Measurements from ENCODE around the gene GLB1L. TPM values are rescaled to one million over a fixed set of nuclear protein-coding genes. Genes with fewer than 3 reads are reported as not detected.
A peak's percentile ranks its signal among the peaks of the same experiment; 100 is the strongest.
"Not testable (repeated sequence)": the region's sequence is repeated elsewhere in the genome, so short reads cannot be mapped to it uniquely, and the experiment has no call there.

GLB1L gene
- total RNA-seq, 1 donor from 2014 or later, result 4.7 TPM

DNA sequence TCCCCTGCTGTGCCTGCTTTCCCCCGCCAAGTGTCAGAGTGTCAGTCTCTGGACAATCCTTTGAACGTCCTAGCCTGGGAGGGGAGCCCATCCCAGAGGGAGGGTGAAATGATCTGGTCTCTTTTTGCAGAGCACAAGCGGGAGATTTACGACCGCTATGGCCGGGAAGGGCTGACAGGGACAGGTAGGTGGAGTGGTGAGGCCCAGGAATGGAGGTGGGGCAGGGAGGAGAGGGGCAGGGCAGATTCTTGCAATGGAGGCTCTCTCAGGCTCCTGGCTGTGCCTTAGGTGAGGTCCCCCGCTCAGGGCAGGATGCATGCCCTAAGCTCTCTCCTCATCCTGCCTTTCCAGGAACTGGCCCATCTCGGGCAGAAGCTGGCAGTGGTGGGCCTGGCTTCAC, 36.3 kb upstream of the GLB1L start:
- no peak for DNase-seq (ENCODE audit: low read depth in 2 of 2)

DNA sequence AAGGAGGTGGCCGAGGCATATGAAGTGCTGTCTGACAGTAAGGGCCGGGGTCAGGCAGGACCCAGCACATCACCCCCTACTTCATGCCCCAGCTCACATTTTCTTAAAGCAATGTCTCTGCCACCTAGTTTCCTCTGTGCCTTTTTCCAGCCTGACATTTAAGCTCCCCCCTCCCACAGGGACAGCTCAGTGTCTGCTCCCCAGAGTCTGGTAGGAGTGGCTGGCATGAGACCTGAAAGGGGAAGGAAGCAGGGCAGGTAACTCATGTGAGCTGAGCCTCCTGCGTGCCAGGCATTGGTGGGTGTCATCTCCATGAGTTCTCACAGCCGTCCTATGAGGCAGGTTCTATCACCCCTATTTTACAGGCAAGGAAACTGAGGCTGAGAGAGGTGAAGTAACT, 35.4 kb upstream of the GLB1L start:
- no peak for DNase-seq (ENCODE audit: low read depth in 2 of 2)

DNA sequence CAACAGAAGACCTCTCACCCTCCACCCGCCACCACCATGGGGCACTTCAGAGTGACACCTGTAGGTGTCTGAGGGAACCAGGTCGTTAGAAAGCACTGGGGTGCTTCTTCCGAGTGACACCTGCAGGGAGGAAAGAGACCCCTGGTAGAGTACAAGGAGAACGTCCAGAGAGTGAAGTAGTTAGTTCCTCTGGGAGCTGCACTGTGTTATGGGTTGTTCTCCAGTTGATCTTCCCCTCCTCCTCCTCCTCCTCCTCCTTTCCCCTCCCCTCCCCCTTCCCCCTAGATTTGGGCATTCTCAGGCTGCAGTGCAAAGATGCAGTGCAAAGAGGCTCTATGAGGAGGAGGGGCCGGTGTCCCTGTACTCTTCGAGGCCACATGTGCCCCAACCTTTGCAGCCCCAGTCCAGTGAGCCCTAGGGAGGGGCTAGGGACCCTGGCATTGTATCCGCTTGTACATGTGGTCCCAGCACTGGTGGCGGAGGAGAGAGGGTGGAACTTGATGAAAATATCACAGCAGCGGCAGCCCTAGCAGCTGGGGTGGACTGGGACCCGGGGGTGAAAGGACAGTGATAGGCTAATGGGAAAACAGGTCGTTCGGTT, 34.8 kb upstream of the GLB1L start:
- DNase-seq (ENCODE audit: low read depth in 2 of 2), result no peak

DNA sequence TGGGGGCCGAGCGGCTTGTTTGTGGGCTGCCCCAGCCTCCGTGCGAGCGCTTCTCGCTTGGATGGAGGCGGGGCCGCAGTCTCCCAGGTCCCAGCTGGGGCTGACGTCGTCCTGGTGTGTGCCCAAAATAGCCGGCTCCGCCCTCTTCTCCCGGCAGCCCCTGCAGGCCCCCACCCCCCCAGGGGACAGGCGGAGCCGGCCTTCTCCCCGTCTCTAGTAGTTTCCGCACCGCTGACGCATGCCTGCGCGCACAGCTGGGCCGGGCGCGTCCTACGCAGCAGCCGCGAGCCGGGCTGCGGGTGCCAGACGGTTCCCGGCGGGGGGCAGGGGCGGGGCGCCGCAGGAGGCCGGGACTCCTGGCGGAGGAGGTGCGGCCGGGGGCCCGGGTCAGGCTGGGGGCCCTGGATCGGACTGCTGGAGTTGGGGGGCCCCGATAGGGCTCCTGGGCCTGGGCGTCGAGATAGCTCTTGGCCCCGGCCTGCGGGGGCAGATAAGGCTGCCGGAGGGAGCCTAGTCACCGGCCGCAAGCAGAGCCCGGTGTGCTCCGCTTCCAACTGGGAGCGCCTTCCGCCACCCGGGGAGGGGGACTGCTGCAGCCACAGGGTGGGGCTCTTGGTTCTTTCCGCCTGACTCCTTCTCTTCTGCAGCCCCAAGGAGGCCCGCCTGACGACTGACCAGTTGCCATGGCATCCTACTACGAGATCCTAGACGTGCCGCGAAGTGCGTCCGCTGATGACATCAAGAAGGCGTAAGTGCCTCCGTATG, 34.1 kb upstream of the GLB1L start, which contains the start of gene DNAJB2:
Gene DNAJB2, plus strand, starts transcription at position 216 of the 765 bp plus-strand sequence. Its CDS starts 468 bp downstream, at position 684.
- DNase-seq (ENCODE audit: low read depth in 2 of 2), result peak; percentile 91 to 98

DNA sequence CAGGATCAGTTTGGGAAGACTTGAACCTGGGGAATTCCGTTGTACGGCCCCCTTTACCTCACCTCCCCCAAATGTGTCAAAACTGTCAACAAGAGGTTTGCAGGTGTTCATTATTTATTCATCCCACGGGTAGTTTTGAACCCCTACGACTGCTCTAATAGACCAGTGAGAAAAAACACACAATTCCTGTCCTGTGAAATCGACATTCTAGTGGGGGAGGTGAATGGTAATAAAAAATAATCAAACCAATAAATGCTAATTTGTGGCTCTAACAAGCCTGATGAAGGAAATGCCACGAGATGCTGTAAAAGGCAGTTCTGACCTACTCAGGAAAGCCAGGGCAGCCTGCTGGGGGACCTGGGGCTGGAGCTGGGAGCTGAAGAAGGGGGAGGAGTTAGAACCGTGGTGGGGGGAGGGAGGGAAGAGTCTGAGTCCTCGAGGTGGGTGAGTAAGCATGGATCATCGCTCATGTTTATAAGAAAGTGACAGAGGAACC, 33.5 kb upstream of the GLB1L start:
- no peak for DNase-seq (ENCODE audit: low read depth in 2 of 2)

DNA sequence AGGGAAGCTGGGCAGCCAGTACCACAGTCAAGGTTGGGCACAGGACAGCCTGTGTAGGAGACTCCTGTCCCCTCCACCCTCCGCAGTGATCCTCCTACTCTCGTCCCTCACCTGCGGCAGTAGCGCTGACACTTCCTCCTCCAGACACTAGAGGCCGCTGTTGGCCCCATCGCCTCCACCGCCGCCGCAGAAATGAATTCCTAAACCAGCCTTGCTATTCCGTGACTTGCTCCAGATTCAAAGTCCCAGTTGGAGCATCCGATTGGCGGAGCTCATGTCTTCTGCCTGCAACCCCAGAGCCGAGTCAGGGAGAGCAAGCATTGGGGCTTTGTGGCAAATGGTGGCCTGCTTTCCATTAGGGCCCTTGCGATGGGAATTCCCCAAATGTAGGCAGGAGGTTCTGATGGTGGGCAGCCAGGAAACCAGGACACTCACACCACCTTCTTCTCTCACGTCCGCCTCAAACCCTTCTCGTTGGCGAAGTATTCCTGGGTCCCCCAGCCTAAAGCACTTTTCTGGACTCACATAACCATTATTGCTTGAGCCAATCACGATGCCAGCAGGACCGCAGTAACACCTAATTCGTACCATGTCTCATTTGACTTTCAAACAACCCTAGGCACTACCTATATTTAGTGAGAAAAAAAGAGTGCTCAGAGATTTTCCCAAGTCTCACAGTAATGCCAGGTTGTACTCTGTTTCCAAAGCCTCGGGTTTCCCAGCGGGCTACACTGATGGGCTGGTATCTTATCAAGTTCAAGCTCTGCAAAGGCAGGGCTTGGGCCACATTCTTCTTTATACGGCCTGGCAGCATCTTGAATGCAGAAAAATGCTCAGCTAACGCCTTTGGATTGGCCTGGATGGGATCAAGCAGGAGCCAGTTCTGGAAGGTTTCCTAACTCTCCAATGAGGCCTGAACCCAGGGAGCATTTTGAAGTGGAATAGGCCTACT, 32.7 kb upstream of the GLB1L start:
- peak in 1 of 2 donors; percentile 62 for DNase-seq (ENCODE audit: low read depth in 2 of 2)

DNA sequence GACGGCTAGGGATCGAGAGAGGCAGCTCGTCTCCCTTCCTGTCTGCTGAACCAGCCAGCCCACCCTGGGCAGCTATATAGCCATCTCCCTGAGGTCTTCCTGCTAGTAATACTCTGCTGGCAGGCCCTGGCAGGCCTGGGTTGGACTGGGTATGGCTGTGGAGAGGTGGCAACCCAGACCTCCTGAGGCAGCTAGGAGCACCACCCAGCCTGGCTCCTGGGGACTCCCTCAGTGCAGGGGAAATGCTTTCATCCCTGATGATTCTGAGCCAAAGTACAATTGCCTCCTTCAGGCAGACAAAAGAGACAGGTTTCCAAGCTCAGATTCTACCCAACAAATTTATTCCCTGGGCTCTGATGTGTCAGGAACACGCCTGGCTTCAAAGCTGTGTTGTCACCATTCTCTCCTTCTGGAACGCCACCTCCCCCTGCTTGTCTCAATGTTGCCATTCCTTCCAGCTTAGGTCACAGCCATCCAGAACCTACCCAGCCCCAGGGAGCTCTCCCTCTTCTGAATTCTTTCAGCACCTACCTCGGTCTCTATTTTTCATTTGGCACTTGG, 29.2 kb upstream of the GLB1L start:
- no peak for DNase-seq (ENCODE audit: low read depth in 2 of 2)

DNA sequence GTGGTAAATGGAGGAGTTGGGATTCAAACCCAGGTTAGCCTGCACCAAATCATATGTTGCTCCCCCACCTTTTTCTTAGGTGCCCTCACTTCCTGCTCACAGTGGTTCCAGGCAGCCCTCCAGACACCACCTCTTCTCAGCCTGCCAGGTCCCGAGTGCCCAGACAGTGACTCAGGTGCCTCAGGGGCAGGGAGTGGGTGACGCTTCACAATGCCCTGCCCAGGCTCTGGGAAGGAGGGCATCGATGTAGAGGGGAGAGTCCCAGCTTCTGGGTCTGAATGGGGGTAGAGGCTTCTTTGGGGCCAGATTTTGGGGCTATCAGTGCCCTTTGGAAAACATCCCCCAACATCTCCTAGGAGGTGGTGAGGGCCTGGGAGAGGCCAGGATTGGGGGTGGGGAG, 28.7 kb upstream of the GLB1L start:
- no peak for DNase-seq (ENCODE audit: low read depth in 2 of 2)

DNA sequence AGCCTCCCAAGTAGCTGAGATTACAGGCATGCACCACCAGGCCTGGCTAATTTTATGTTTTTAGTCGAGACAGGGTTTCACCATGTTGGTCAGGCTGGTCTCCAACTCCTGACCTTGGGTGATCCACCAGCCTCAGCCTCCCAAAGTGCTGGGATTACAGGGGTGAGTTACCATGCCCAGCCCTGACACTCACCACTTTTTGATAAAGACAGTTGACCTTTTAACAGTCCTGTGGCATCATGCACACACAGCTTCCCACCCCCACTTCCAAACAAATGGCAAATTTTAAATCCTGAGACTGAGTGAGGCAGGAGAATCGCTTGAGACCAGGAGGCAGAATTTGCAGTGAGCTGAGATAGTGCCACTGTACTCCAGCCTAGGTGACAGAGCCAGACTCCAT, 27.8 kb upstream of the GLB1L start:
- no peak for DNase-seq (ENCODE audit: low read depth in 2 of 2)

DNA sequence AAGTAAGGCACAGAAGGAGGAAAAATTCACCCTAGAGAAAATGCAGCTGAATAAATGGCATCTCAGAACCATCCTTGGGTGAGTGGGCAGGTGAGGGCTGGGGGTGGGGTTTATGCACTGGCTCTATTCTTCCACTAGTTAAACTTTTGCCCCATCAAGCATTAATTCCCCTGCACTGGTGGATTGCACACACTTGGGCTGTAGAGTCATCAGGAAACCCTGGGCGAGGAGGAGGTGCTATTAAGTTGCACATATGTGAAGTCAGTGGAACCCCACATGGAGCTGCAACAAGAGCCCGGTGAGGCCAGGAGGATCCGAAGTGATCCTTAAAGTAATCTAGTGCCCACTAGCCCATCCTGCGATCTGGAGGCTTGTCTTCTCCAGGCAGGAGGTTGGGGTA, 27.1 kb upstream of the GLB1L start:
- no peak for DNase-seq (ENCODE audit: low read depth in 2 of 2)

DNA sequence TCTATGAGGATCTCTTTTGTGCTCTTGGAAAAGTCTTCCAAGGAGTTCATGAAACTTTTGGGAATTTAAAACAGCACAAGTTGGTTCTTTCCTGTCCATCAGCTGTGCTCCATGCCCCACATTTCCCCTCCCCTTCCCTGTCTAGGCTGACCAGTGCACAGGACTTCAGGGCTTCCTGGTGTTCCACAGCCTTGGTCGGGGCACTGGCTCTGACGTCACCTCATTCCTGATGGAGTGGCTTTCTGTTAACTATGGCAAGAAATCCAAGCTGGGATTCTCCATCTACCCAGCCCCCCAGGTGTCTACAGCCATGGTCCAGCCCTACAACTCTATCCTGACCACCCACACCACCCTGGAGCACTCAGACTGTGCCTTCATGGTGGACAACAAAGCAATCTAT, 25.8 kb upstream of the GLB1L start:
- DNase-seq (ENCODE audit: low read depth in 2 of 2), result no peak

DNA sequence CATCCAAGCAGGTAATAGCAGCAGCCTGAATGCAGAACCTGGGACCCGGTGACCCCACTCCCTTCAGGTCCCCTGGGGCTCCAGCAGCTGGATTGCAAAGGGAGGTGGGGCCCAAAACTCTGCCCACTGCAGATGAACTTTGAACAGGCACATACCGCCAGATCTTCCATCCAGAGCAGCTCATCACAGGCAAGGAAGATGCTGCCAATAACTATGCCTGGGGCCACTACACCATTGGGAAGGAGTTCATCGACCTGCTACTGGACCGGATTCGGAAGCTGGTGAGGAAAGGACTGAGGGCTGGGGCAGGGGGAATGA, 24.8 kb upstream of the GLB1L start:
- DNase-seq (ENCODE audit: low read depth in 2 of 2), result no peak

DNA sequence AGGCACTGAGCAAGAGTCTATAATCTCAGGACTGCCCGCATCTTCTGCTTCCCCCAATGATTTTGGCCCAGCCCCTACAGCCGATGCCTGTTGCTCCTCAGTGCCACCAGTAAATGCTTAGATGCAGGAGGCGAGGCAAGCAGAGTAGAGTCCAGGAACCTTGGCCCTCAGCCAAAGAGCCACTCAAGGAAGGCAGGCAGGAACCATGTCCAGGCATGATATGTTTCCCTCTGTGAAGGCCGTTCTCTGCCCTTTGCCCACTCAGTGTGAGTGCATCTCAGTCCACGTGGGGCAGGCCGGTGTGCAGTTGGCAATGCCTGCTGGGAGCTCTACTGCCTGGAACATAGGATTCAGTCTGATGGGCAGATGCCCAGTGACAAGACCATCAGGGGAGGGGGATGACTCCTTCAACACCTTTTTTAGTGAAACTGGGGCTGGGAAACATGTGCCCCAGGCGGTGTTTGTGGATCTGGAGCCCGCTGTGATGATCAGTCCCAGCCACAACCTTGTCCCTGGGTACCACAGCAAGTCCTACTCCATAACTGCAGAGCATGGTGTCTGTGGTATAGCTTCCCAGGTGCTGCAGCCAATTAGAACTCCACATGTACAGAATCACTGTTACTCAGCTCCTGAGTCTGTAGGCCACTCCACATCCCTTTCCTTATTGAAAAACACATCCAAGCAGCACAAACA, 24.3 kb upstream of the GLB1L start:
- no peak for DNase-seq (ENCODE audit: low read depth in 2 of 2)

DNA sequence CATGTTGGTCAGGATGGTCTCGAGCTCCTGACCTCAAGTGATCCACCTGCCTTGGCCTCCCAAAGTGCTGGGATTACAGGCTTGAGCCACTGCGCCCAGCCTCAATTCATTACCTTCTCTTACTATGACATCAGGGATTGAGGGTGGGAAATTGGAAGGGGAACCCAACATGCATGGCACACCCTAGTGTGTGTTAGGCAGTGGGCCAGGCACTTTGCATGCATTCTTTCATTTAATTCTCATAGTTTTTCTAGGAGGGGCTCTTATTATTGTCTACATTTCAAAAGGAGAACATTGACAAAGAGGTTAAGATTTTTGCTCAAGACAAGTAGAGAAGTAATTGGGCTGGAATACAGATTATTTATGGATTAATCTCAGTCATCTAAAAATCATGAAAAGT, 23.1 kb upstream of the GLB1L start:
- DNase-seq (ENCODE audit: low read depth in 2 of 2), result no peak

DNA sequence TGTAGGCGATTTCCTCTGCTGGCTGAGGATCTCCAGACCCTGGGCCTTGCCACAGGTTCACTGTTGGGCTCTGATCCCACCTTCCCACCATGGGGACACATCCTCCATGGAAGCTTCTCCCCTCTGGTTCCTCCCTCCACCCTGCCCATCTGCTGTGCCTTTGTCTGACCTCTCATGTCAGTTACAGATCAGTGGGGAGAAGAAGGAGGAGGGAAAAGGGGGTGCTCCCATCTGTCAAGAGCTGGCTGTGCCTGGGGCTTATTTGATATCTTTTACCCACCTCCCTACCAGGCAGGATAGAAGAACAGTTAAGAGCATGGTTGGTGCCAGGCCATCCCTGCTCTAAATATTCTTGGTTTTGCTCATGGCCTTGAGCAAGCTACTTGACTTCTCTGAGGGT, 21.6 kb upstream of the GLB1L start:
- no peak for DNase-seq (ENCODE audit: low read depth in 2 of 2)

DNA sequence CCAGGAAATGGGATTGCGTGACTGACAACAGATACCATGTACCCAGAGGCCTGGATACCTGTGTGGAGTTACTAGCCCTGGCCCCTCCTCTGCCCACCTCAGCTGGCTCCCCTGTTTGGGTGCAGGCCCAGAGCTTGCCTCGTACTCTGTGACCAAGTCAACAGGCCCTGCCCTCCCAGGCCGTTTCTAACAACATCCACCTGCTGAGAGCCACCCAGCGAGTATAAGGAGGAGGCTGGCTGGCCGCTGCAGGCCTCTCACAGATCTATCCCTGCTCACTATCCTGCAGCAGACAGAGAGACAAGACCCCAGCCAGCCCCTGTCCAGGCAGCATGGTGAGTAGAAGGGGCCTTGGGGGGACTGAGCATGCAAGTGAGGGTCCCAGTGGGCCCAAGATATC, 21.0 kb upstream of the GLB1L start:
- no peak for DNase-seq (ENCODE audit: low read depth in 2 of 2)

DNA sequence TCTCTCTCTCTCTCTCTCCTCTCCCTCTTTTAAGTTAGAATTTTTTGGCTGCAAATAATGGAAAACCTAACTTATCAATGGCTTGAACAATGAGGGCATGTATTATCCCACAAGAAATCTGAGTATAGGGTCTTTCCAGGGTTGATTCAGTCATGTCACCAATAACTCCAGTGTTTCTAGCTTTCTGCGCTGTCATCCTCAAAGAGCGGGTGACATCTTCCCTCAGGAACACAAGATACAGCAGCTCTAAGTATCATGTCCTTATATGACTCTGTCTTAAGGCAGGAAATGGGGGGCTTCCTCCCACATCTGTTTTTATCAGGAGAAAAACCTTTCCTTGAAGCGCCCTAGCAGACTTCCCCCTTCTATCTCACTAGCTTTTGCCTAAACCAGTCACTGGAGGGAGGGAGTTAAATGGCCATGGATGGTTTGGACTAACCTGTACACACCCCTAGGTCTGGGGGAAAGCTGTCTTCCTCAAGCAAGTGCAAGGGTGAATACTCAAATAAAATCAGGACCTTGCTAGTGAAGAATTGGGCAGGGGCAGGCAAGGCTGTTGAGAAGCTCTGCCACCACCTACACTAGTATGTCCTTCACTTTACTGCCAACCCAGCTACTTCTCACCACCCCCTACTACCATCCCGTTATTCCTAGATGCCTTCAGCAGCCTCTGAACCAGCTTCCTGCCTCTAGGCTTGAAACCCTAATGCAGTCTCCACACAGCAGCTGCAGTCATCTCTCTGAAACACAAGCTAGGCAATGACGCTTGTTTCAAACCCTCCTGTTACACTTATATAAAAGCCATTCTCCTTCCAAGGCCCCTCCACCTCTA, 16.0 kb upstream of the GLB1L start:
- no peak for DNase-seq (ENCODE audit: low read depth in 2 of 2)

DNA sequence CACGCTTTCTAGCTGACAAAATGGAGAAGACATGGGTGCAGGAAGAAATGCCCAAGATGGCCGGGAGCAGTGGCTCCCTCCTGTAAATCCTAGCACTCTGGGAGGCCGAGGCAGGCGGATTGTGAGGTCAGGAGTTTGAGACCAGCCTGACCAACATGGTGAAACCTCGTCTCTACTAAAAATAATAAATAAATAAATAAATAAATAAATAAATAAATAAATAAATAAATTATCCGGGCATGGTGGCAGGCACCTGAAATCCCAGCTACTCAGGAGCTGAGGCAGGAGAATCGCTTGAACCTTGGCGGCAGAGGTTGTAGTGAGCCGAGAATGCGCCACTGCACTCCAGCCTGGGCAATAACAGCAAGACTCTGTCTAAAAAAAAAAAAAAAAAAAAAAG, 13.7 kb upstream of the GLB1L start:
- DNase-seq (ENCODE audit: low read depth in 2 of 2), result not testable (repeated sequence)

DNA sequence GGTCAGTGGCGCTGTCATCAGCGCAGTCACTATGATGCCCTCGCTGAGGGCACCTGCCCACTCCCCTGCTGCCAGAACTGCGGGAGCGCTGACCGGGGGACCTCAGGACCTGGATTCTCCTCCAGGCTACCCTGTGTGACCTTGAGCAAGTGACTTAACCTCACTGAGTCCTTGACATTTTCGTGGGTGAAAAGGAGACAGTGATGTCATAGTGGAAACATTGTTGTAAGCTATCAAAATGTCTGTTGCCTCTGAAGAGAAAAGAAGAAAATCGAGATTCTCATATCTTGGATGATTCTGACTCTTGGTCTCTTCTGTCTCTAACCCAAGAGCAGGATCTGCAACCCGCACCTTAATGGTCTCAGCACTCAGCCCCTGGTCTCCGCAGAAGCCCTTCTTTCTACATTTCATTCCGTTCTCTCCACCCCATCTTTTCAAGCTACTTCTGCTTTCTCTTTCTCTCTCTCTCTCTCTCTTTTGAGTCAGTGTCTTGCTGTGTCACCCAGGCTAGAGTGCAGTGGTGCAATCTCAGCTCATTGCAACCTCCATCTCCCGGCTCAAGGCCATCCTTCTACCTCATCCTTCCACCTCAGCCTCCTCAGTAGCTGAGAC, 9.5 kb upstream of the GLB1L start:
- no peak for DNase-seq (ENCODE audit: low read depth in 2 of 2)
